Dermis microvascular lymphatic vessel endothelial cell (primary cell): ENCODE results near the gene DLL3. TPM values are rescaled to one million over a fixed set of nuclear protein-coding genes. Genes with fewer than 3 reads are reported as not detected.

Experiments used
- DNase-seq, 2 donors: peaks; one replicate each; pipeline versions ENCODE4 v3.0.0 to v3.0.0-alpha.2; 2010; ENCODE audit warnings: low read depth in 2 of 2
- total RNA-seq: library from RNA; depleted of rRNA; stranded (reverse); fragments of >200 nt; gene quantifications from 2 replicates; pipeline ENCODE4 v1.2.1, GENCODE V29; 2014

DLL3 gene
- total RNA-seq, 1 donor from 2014 or later: 0.39 TPM

DNA sequence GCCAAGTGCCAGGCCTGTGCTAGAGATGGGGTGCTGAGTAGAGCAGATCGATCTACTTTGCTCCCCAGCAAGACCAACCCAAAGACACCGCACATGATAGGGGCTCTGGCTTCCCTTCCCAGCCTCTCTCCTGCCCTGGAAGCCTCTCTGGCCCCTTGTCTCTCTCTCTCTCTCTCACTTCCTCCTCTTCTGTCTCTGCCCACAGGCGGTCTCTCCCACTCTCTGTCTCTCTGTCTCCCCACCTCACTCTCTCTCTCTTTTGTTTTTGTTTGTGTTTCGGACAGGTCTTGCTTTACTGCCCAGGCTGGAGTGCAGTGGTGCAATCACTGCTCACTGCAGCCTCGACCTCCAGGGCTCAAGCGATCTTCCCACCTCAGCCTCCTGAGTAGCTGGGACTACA, 17.5 kb downstream of the DLL3 start:
- no peak for DNase-seq

DNA sequence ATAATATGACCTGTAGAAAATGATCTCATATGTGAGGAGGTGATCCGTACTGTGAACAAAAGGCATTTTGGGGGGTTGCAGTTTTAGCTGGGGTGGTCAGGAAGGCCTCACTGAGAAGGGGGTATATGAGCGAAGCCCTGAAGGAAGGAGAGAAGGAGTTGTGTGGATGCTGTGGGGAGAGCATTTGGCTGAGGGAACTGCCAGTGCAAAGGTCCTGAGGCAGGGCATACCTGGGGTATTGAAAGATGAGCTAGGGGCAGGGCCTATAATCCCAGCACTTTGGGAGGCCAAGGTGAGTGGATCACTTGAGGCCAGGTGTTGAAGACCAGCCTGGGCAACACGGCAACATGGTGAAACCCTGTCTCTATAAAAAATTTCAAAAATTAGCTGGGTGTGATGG, 18.7 kb downstream of the DLL3 start:
- no peak for DNase-seq

DNA sequence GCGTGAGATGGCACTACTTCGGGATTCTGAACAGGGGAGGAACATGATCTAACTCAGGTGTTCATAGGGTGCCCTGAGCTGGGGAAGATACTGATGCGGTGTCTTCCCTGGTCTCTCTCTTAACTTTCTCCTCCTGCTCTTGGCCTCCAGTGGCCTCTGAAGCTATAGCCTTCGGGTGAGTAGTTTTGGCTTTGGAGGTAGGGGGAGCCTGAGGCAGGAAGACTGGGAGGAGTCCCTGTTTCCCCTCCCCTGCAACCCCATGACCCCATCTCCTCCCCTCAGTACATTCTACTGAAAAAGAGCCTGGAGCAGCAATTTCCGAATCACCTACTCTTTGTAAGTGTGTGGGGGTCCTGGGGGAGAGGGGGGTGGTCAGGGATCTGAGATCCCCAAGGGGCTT, 19.7 kb downstream of the DLL3 start:
- no peak for DNase-seq

DNA sequence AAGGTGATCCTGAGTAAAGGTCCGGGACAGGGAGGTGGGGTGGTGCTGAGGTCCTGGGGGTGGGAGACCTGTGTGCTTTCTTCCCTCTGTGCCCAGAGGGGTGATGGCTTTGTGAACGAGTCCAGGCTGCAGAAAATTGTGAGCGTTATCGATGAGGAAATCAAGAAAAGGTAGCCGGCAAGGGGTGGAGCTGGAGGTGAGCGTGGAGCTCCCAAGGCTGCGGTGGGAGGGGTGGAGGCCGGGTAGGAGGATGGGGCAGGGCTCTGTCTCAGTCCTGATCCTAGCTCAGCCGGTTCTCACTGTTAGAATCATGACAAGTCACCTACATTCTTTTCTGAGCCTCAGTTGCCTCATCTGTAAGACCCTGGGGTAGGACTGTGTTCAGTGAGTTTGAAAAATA, 20.2 kb downstream of the DLL3 start:
- no peak for DNase-seq

DNA sequence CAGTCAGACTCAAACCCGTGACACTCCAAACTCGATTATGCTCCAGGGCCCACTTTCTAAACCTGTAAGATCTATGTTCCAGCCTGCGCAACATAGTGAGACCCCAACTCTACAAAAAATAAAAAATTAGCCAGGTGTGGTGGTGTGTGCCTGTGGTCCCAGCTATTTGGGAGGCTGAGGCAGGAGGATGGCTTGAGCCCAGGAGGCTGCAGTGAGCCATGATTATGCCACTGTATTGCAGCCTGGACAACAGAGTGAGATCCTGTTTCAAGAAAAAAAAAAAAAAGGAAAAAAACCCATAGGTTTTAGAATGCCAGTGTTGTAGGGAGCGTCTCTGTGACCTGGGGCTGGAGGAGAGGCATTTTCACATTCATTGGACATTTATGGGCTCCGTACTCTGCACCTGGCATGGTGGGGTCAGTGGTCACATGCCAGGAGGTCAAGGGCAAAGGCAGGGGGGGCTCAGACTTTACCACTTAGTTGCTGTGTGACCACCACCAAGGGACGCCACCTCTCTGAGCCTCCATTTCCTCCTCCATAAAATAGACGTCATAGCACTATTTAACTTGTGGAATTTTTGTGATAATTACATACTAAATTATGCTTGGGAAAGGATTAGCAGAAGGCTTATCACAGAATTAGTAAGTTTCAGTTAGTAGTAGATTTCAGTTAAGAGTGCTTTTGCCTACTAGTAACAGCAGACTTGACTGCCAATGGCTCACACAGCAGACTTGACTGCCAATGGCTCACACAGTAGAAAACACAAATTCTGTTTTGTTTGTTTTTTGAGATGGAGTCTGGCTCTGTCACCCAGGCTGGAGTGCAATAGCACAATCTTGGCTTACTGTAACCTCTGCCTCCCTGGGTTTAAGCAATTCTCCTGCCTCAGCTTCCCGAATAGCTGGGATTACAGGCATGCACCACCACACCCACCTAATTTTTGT, 22.1 kb downstream of the DLL3 start:
- no peak for DNase-seq

DNA sequence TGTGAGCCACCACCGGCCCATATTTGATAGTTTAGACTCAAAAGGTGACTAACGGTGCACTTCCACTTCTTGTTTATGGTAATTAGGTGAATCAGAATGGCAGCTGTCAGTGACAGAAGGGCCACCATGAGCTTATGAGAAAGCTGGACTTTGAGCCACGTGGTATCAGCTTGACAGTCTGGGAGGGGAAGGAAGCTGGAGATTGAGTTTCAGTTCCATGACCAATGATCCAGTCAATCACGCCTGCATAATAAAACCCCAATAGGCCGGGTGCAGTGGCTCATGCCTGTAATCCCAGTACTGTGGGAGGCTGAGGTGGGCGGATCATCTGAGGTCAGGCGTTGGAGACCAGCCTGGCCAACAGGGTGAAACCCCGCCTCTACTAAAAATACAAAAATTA, 25.7 kb downstream of the DLL3 start:
- DNase-seq: no peak

DNA sequence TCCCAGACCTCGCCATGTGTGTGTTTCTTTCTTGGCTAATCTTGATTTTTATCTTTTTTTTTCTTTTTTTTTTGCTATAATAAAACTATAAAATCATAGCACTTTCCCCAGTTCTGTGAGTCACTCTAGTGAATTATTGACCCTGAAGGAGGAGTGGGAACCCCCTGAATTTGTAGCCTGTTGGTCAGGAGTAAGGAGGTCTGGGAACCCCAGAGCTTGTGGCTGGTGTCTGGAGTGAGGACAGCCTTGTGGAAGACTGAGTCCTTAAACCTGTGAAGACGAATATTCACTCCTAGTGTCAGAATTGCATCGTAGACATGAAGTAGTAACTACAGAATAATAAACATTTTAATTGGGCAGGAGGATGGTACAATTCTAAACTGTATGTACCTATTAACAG, 26.5 kb downstream of the DLL3 start:
- DNase-seq: no peak

DNA sequence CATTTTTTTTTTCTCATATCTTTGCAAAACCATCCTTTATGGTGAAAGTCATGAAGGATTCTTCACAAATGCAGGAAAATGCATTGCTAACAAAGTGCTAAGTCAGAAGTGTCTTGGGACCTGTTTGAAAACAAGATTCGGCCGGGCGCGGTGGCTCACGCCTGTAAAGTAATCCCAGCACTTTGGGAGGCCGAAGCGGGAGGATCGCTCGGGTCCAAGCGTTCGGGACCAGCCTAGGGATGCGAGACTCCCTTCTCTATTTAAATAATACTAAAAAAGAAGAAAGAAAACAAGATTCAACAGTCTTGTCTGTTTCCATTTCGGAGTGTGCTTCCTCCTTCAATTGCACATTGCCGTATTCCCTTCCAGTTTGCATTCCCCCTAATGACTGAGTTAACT, 33.1 kb downstream of the DLL3 start:
- DNase-seq: no peak

DNA sequence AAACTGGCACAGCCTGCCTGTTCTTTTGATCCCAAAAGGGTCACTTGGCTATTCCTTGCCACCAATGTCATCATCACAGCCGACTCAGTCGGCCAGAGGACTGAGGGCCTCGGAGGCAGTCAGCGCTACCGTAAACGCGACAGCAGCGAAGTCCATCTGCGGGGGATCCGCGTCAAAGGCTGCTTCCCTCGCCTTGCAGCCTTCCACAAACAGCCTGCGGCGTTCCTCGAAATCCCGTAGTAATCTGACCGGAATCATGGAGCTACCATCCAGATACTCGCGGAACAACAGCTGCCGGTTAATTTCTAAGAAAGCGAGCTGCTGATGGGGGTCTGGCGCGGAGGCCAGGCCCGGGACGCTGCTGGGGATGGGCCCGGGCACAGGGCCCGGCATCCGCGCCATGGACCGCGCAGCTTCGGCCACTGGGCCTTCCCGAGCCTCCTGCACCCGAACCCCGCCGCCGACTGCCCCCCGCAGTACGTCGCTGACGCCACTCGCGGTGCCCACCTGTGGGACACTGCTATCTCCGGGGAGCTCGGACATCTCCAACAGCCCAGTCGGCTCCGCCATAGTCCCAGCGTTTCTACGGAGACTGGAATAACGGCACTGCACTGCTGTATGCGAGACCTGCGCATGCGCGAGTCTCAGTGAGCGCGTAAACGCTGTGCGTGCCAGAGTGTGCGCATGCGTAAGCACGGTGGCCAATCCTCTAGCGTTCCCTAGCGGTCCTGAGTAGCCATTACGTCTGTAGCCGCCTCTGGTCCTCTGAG, 33.7 kb downstream of the DLL3 start, which contains the start of gene EID2B:
EID2B (minus strand) TSS at position 620 of the 770 bp plus-strand sequence; CDS start at position 570, 50 bp downstream.
- DNase-seq: peak; percentile 94 to 96

DNA sequence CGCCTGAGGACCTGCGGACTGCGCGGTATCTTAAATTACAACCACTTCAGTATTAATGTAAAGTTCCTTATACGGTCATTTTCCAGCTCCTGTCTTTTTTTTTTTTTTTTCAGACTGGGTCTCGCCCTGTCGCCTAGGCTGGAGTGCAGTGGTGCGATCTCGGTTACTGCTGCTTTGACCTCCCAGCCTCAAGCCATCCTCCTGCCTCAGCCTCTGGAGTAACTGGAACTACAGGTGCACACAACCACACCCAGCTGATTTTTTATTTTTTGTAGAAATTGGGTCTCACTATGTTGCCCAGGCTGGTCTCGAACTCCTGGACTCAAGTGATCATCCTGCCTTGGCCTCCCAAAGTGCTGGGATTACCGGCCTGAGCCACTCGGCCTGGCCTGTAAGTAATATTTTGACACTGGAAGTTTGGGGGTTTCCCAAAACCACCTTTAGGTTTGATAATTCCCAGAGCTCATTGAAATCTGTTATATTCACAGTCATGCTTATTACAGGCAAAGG, 34.3 kb downstream of the DLL3 start:
- no peak for DNase-seq

DNA sequence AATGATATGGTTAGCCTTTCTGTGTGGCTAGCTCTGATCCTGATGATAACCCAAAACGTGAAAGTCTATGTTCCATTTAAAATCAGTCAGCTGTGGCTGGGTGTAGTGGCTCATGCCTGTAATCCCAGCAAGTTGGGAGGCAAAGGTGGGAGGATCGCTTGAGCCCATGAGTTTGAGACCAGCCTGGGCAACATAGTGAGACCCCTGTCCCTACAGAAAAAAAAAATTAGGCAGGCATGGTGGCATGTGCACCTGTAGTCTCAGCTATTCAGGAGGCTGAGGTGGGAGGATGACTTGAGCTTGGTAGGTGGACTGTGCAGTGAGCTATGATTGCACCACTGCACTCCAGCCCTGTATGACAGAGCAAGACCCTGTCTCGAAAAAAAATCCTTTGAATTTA, 35.0 kb downstream of the DLL3 start:
- no peak for DNase-seq

DNA sequence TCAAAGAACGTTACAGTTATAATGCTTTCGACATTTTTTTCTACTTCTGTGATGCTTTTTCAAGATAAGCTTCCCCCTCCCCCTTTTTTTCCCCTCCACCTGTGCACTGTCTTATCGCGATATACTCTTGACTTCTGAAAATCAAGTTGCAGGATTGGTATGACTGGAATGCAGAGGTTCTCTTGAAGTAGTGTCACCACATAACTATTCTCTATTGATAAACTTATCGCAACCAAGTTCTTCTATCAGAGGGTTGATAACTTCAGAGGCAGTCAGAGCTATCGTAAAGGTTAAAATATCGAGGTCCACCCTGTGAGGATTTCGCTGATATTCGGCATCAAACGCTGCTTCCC, 40.4 kb downstream of the DLL3 start:
- peak in 1 of 2 donors; percentile 26 for DNase-seq

DNA sequence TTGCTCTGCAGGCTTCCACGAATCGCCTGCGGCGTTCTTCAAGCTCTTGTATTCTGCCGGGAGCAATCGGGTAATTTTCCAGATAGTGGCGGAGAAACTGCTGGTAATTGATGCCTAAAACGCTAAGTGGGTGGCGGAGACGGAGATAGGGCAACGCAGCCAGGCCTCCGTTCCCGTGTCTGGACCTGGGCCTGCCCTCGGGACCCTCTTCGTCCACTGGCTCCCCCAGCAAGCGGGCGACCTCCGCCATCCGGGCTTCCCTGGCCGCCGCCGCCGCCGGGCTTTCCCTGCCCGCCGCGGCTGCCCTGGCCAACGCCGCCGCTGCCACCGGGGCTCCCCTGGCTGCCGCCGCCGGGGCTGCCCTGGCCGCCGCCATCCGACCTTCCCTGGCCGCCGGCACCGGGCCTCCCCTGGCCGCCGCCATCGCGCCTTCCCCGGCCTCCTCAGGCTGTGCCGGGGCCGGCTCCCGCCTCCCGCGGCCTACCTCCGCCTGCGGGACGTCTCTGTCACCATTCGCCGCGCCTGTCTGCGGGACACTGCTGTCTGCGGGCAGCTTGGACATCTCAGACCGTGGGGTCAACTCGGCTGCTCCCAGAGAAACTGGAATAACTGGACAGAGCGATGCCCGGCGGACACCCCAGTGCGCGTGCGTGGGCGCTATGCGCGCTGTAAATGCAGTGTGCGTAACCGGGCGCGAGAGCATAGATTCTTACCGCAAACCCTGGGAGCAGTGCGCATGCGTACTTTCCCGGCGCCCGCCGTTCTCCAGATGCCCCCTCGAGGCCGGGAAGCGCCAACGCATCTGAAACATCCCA, 41.0 kb downstream of the DLL3 start, which contains the start of gene EID2:
EID2 (minus strand) TSS at position 644 of the 815 bp plus-strand sequence; CDS start at position 562, 82 bp downstream.
- DNase-seq: peak; percentile 88 to 96

DNA sequence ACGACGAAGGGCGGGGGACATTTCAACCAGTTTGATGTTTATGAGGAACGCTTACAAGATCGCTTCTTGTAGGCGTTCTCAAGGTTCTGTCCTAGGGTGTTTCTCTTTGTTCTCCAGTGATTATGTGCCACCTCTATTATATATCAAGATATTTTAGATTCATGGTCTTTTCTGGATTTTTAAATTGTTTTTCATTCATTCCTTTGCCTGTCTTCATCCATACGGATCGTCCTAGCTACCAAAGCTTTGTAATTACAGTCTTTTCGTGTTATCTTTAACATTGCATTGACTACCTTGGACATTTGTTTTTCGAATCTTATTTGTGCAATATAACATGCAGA, 41.6 kb downstream of the DLL3 start:
- DNase-seq: no peak

DNA sequence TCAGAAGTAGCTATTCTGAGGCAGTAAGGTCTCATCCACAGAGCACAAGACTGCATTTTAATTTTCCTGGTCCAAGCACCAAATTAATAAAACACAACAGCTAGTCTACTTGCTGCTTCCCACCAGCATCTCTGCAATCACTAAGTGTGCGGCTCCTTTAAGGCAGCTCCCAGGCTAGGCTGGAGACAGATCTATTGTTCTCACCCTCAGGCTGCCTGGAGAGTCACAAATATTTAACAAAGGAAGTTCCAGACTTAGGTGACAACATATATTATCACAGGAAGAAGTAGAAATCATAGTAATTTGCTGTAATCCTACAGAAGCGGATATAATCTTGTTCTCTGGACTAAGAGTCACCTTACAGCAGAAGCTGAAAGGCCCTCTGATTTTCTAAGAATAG, 43.5 kb downstream of the DLL3 start:
- peak in 1 of 2 donors; percentile 72 for DNase-seq

DNA sequence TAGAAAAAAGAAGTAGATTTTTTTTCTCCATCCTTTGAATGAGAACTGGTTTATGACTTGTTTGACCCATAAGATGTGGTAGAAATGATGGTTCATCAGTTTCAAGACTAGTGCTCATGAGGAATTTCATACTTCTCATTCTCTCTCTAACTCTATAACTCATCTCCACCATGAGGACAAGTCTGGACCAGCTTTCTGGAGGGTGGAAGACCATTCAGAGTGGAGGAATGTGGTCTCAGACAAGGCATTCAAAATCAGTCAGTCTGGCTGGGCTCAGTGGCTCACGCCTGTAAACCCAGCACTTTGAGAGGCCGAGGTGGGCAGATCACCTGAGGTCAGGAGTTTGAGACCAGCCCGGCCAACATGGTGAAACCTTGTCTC, 44.7 kb downstream of the DLL3 start:
- no peak for DNase-seq

DNA sequence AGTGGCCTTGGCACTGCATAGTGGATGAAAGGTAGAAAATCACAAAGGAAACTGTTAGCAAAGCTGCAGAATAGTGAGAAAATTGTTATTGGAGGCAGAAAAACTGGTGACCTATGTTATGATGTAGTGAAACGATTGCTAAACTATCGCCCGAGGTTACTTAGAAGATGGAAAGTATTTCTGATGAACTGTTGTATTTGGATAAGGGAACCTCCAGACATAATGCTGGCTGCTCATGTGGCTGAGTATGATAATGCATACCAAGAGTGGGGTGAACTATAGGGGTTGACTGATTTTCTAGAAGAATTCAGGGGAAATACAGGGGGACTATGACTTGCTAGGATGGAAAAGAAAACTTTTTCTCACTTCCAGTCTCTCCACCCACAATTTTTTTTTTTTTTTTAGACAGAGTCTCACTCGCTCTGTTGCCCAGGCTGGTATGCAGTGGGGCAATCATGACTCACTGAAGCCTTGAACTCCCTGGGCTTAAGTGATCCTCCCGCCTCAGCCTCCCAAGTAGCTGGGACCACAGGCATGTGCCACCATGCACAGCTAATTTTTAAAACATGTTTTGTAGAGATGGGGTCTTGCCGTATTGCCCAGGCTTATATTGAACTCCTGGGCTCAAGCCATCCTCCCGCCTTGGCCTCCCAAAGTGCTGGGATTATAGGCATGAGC, 45.6 kb downstream of the DLL3 start:
- no peak for DNase-seq

DNA sequence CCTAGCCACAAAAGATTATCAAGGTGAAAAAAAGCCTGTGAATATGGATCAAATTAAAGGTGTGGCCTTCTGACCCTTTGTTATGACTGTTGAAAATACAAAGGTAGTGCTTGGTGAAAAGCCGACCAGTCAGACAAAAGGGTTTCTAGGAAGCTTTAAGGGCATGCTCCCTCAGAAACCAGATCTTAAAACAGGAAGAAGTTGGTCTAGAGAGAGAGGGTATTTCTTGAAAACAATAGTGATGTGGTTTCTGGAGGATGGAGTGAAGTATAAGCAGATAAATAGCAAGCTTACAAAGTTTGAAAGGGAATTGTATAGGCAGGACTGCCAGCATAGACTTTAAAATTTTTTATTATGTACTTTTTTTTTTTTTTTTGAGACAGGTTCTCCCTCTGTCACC, 46.2 kb downstream of the DLL3 start:
- no peak for DNase-seq

DNA sequence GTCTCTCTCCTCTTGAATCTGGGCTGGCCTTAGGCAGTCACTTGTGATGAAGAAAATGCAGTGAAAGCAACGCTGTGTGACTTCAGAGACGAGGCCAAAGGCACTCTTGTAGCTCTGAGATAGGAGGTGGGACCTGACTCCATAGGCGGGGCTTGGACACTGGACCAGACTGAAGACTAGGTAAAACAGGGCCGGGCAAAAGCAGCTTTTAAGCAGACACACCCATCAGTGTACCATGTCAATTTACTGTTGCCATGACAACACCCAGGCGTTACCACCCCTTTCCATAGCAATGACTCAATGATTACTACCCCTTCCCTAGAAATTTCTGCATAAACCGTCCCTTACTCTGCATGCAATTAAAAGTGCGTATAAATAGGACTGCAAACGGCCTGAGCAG, 47.9 kb downstream of the DLL3 start:
- no peak for DNase-seq

DNA sequence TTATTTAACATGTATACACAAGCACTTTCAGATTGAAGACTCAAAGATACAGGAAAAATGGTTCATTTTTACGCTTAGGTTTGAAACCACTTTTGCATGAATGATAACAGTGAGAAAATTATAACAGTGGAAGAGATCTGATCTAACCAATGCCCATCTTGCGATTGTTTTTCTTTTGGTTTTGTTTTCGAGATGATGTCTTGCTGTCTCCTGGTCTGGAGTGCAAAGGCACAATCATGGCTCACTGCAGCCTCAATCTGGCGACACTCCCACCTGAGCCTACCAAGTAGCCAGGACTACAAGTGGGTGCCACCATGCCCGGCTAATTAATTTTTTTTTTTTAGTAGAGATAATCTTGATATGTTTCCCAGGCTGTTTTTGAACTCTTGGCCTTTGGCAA, 51.5 kb downstream of the DLL3 start:
- no peak for DNase-seq

DNA sequence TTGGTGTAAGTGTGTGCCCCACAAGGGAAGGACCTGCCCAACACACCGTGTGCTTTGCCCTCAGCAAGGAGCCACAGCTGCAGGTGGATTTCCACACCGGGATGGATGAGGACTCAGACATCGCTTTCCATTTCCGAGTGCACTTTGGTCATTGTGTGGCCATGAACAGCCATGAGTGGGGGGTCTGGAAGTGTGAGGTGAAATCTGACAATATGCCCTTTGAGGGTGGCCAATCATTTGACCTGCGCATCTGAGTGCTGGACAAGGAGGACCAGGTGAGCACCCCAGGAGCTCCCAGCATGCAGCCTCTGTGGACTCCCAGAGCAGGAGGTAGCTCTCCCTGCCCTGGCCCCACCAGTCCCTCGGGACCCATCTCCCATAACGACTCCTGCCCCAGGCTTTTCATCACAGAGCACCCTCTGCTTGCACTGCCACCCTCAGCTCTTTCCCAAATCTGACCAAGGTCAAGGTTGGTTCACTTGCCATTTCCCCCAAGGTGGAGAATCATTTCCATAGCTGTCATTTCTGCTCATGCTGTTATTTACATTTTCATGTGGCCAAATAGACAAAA, 54.4 kb downstream of the DLL3 start:
- no peak for DNase-seq
